HepG2 (cell line): Measurements from ENCODE around the gene ACTN4. TPM values are rescaled to one million over a fixed set of nuclear protein-coding genes. Genes with fewer than 3 reads are reported as not detected.

Experiments used
- KDM1A ChIP-seq: IDR thresholded peaks from 2 replicates; pipeline ENCODE4 v1.6.1; 2016; ENCODE audit warnings: missing compliant biosample characterization
- MIER3 ChIP-seq: IDR thresholded peaks from 2 replicates; pipeline ENCODE4 v1.6.1; 2016; ENCODE audit warnings: missing compliant biosample characterization, borderline replicate concordance
- MTF1 ChIP-seq: sonication (generic); formaldehyde crosslinking; IDR thresholded peaks from 2 replicates; pipeline ENCODE4 v1.5.0; 2020; ENCODE audit warnings: missing genetic modification reagents
- NFKBIZ ChIP-seq: IDR thresholded peaks from 2 replicates; pipeline ENCODE4 v1.6.1; 2018; ENCODE audit warnings: missing genetic modification reagents, missing compliant biosample characterization
- NKX3-1 ChIP-seq: sonication (generic); formaldehyde crosslinking; IDR thresholded peaks from 2 replicates; pipeline ENCODE4 v1.5.0; 2020; ENCODE audit warnings: missing genetic modification reagents
- NR2F6 ChIP-seq, 2 experiments: IDR thresholded peaks; 2 replicates each; pipeline ENCODE4 v1.6.1; 2016; ENCODE audit warnings: antibody characterized with exemption in 1 of 2, mild to moderate bottlenecking in 1 of 2
- PCBP1 ChIP-seq: fragments of 200-400 bp; formaldehyde crosslinking; IDR thresholded peaks from 2 replicates; pipeline ENCODE4 v1.6.1; 2017; ENCODE audit warnings: mild to moderate bottlenecking, low read depth, low read length, borderline replicate concordance
- REL ChIP-seq: sonication (generic); formaldehyde crosslinking; conservative IDR thresholded peaks from 2 replicates; pipeline ENCODE4 v1.8.0; 2022; ENCODE audit warnings: mild to moderate bottlenecking, missing genetic modification reagents, moderate library complexity
- SAFB2 ChIP-seq: sonication (generic); formaldehyde crosslinking; IDR thresholded peaks from 2 replicates; pipeline ENCODE4 v1.5.1; 2020; ENCODE audit warnings: missing genetic modification reagents, low read depth, mild to moderate bottlenecking, borderline replicate concordance
- SOX6 ChIP-seq, 2 experiments: fragments of 450-650 bp in 1 of 2; sonication (generic) in 1 of 2; formaldehyde crosslinking in 1 of 2; IDR thresholded peaks; 2 replicates each; pipeline versions ENCODE4 v1.4.0 to v1.6.1; 2017 to 2020; ENCODE audit warnings: antibody characterized with exemption in 1 of 2, mild to moderate bottlenecking in 1 of 2, missing genetic modification reagents in 1 of 2
- TBX3 ChIP-seq: fragments of 450-650 bp; IDR thresholded peaks from 2 replicates; pipeline ENCODE4 v1.6.1; 2017; ENCODE audit warnings: antibody characterized with exemption, mild to moderate bottlenecking, inconsistent platforms, borderline replicate concordance
- ZFAT ChIP-seq: sonication (generic); formaldehyde crosslinking; conservative IDR thresholded peaks from 2 replicates; pipeline ENCODE4 v1.8.1; 2023; ENCODE audit warnings: missing genetic modification reagents, inconsistent platforms
- ZNF143 ChIP-seq: sonication (generic); formaldehyde crosslinking; IDR thresholded peaks from 2 replicates; pipeline ENCODE4 v1.4.0; 2020; ENCODE audit warnings: missing genetic modification reagents
- ZNF33B ChIP-seq: sonication (generic); formaldehyde crosslinking; IDR thresholded peaks from 2 replicates; pipeline ENCODE4 v1.5.1; 2020; ENCODE audit warnings: mild to moderate bottlenecking, missing genetic modification reagents
- ZNF562 ChIP-seq: sonication (generic); formaldehyde crosslinking; IDR thresholded peaks from 2 replicates; pipeline ENCODE4 v1.8.0; 2022; ENCODE audit warnings: missing genetic modification reagents, borderline replicate concordance
- ZNF569 ChIP-seq: sonication (generic); formaldehyde crosslinking; IDR thresholded peaks from 2 replicates; pipeline ENCODE4 v1.5.0; 2020; ENCODE audit warnings: mild to moderate bottlenecking, missing genetic modification reagents, moderate library complexity, borderline replicate concordance
- ZNF572 ChIP-seq: sonication (generic); formaldehyde crosslinking; IDR thresholded peaks from 2 replicates; pipeline ENCODE4 v1.5.1; 2020; ENCODE audit warnings: mild to moderate bottlenecking, missing genetic modification reagents
- ZNF816 ChIP-seq: sonication (generic); formaldehyde crosslinking; IDR thresholded peaks from 2 replicates; pipeline ENCODE4 v1.8.0; 2022; ENCODE audit warnings: missing genetic modification reagents, mild to moderate bottlenecking, borderline replicate concordance
- polyA plus RNA-seq, 8 experiments: library from polyadenylated mRNA; depleted of rRNA in 3 of 8; stranded (reverse) in 7 of 8; unstranded in 1 of 8; fragments of >200 nt; fragmentation: Illumina TruSeq in 4 of 8; extraction: Trizol in 4 of 8; gene quantifications; 2 replicates each; pipeline versions ENCODE4 v1.2.1 to v1.2.3, GENCODE V29; 2011 to 2016; ENCODE audit warnings: low read depth in 4 of 8, missing spikeins in 1 of 8, mixed read lengths in 1 of 8; ENCODE audit not compliant: insufficient read depth in 1 of 8
- total RNA-seq, 5 experiments: library from RNA; depleted of rRNA; stranded (reverse); fragments of >200 nt; fragmentation: Illumina TruSeq; extraction: Trizol; gene quantifications; 2 replicates each; pipeline ENCODE4 v1.2.3, GENCODE V29; 2016; ENCODE audit warnings: low read depth in 1 of 5
- TF ChIP-seq, protein P1 (sequence below): sonication (generic); formaldehyde crosslinking; conservative IDR thresholded peaks from 2 replicates; pipeline ENCODE4 v1.5.0; 2020; ENCODE audit warnings: missing genetic modification reagents
- TF ChIP-seq, protein P2 (sequence below): sonication (generic); formaldehyde crosslinking; IDR thresholded peaks from 2 replicates; pipeline ENCODE4 v1.8.1; 2023; ENCODE audit warnings: mild to moderate bottlenecking, missing genetic modification reagents
- TF ChIP-seq, protein P3 (sequence below): sonication (generic); formaldehyde crosslinking; IDR thresholded peaks from 2 replicates; pipeline ENCODE4 v1.8.0; 2022; ENCODE audit warnings: mild to moderate bottlenecking, missing genetic modification reagents
- TF ChIP-seq, protein P4 (sequence below): sonication (generic); formaldehyde crosslinking; IDR thresholded peaks from 2 replicates; pipeline ENCODE4 v1.4.0; 2020; ENCODE audit warnings: missing genetic modification reagents

The ACTN4 gene
- total and polyA plus RNA-seq, 2 of the 13 experiments (the other 11 are each of a cell fraction or from before 2014, with no cell fraction given) = 171 to 192 TPM

DNA sequence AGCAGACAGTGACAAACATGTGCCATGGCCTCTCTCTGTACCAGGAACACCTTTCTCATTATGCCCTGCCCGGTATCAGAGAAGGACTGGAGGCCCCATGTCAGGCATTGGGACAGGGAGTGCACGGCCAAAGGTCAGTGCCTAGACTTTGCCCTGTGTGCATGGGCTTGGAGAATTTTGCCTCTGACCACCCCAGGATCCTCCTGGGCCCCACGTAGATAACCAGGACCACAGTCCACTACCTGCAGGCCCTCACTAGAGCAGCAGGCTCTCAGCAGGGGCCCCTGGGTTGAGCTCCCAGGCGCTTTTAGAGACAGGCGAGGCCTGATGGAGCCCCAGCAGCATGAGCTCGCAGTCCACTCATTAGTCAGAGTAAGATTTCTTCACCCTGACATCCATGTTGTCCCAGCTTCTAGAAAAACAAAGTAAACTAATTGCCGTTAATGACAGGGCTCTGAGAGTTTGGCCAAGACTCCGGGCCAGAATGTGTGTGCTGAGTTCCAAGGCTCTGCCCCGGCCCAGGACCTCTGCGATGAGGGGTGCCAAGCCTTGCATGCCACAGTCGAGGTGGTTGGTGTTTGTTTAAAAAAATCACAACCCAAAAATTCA lies 54.1 kb downstream of the ACTN4 start (continued):
- TF ChIP-seq, protein P1, sequence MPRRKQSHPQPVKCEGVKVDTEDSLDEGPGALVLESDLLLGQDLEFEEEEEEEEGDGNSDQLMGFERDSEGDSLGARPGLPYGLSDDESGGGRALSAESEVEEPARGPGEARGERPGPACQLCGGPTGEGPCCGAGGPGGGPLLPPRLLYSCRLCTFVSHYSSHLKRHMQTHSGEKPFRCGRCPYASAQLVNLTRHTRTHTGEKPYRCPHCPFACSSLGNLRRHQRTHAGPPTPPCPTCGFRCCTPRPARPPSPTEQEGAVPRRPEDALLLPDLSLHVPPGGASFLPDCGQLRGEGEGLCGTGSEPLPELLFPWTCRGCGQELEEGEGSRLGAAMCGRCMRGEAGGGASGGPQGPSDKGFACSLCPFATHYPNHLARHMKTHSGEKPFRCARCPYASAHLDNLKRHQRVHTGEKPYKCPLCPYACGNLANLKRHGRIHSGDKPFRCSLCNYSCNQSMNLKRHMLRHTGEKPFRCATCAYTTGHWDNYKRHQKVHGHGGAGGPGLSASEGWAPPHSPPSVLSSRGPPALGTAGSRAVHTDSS = no peak
- peak; percentile 75 for TF ChIP-seq ZNF143
- no peak for TF ChIP-seq ZNF33B
- TF ChIP-seq MIER3 (CRISPR knock-in tag) = peak; percentile 20; the same call in 1 of the 2 replicates
- TF ChIP-seq REL (CRISPR knock-in tag) = no peak
- TF ChIP-seq KDM1A (CRISPR knock-in tag) = peak; percentile 84; the same call in 1 of the 2 replicates
- no peak; the same call in 1 of the 2 replicates for TF ChIP-seq NKX3-1 (CRISPR knock-in tag)
- 0 out of 2 replicates have a peak, but pooled peaks have one; percentile 51 for TF ChIP-seq NFKBIZ (CRISPR knock-in tag)
- TF ChIP-seq, protein P2, sequence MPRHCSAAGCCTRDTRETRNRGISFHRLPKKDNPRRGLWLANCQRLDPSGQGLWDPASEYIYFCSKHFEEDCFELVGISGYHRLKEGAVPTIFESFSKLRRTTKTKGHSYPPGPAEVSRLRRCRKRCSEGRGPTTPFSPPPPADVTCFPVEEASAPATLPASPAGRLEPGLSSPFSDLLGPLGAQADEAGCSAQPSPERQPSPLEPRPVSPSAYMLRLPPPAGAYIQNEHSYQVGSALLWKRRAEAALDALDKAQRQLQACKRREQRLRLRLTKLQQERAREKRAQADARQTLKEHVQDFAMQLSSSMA (CRISPR knock-in tag) = no peak; the same call in 1 of the 2 replicates
- no peak for TF ChIP-seq TBX3
- peak; percentile 70; the same call in 1 of the 2 replicates for TF ChIP-seq NR2F6 (IDR thresholded peaks at IDR 0.05)
- TF ChIP-seq NR2F6 (CRISPR knock-in tag; IDR thresholded peaks at IDR 0.05) = peak; percentile 94
- TF ChIP-seq SOX6 (IDR thresholded peaks at IDR 0.05) = no peak
- peak; percentile 85 for TF ChIP-seq SOX6 (CRISPR knock-in tag; IDR thresholded peaks at IDR 0.05)
- TF ChIP-seq MTF1 (CRISPR knock-in tag) = no peak
- TF ChIP-seq ZNF562 (CRISPR knock-in tag) = no peak
- TF ChIP-seq ZNF816 (CRISPR knock-in tag) = 0 out of 2 replicates have a peak, but pooled peaks have one; percentile 64
- TF ChIP-seq ZNF569 (CRISPR knock-in tag) = peak; percentile 40; the same call in 1 of the 2 replicates
- TF ChIP-seq, protein P3, sequence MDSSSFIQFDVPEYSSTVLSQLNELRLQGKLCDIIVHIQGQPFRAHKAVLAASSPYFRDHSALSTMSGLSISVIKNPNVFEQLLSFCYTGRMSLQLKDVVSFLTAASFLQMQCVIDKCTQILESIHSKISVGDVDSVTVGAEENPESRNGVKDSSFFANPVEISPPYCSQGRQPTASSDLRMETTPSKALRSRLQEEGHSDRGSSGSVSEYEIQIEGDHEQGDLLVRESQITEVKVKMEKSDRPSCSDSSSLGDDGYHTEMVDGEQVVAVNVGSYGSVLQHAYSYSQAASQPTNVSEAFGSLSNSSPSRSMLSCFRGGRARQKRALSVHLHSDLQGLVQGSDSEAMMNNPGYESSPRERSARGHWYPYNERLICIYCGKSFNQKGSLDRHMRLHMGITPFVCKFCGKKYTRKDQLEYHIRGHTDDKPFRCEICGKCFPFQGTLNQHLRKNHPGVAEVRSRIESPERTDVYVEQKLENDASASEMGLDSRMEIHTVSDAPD (CRISPR knock-in tag) = peak; percentile 43; the same call in 1 of the 2 replicates
- no peak for TF ChIP-seq PCBP1
- 0 out of 2 replicates have a peak, but pooled peaks have one; percentile 15 for TF ChIP-seq ZNF572 (CRISPR knock-in tag)
- 0 out of 2 replicates have a peak, but pooled peaks have one; percentile 65 for TF ChIP-seq SAFB2 (CRISPR knock-in tag)
- TF ChIP-seq, protein P4, sequence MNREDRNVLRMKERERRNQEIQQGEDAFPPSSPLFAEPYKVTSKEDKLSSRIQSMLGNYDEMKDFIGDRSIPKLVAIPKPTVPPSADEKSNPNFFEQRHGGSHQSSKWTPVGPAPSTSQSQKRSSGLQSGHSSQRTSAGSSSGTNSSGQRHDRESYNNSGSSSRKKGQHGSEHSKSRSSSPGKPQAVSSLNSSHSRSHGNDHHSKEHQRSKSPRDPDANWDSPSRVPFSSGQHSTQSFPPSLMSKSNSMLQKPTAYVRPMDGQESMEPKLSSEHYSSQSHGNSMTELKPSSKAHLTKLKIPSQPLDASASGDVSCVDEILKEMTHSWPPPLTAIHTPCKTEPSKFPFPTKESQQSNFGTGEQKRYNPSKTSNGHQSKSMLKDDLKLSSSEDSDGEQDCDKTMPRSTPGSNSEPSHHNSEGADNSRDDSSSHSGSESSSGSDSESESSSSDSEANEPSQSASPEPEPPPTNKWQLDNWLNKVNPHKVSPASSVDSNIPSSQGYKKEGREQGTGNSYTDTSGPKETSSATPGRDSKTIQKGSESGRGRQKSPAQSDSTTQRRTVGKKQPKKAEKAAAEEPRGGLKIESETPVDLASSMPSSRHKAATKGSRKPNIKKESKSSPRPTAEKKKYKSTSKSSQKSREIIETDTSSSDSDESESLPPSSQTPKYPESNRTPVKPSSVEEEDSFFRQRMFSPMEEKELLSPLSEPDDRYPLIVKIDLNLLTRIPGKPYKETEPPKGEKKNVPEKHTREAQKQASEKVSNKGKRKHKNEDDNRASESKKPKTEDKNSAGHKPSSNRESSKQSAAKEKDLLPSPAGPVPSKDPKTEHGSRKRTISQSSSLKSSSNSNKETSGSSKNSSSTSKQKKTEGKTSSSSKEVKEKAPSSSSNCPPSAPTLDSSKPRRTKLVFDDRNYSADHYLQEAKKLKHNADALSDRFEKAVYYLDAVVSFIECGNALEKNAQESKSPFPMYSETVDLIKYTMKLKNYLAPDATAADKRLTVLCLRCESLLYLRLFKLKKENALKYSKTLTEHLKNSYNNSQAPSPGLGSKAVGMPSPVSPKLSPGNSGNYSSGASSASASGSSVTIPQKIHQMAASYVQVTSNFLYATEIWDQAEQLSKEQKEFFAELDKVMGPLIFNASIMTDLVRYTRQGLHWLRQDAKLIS (CRISPR knock-in tag) = no peak
- TF ChIP-seq ZFAT (CRISPR knock-in tag) = no peak
